GM18868 (cell line): ENCODE measurements around the gene OR2T34.
A peak's percentile ranks its signal among the peaks of the same experiment; 100 is the strongest.
"Not testable (repeated sequence)": the region's sequence is repeated elsewhere in the genome, so short reads cannot be mapped to it uniquely, and the experiment has no call there.

Experiments
- ATAC-seq: cut with Tn5 transposase; IDR thresholded peaks from one replicate; pipeline ENCODE4 v1.9.1; 2021; ENCODE audit warnings: mild to moderate bottlenecking, moderate library complexity; ENCODE audit not compliant: unreplicated experiment

Gene OR2T34

GRCh38 chr1:248574657-248575056, at the start of gene OR2T34:
TSS of gene OR2T34 (minus strand) at chr1:248574757. CDS start at chr1:248574757, 0 bp downstream.
- not testable (repeated sequence) for ATAC-seq

GRCh38 chr1:248622570-248623001, 48.0 kb upstream of the OR2T34 start:
- ATAC-seq, result peak; percentile 91

GRCh38 chr1:248621770-248622169, 47.2 kb upstream of the OR2T34 start:
- ATAC-seq, result no peak

GRCh38 chr1:248618878-248619277, 44.3 kb upstream of the OR2T34 start:
- no peak for ATAC-seq

GRCh38 chr1:248618119-248618518, 43.6 kb upstream of the OR2T34 start:
- no peak for ATAC-seq

GRCh38 chr1:248613742-248614141, 39.2 kb upstream of the OR2T34 start:
- ATAC-seq, result no peak

GRCh38 chr1:248611883-248612414, 37.4 kb upstream of the OR2T34 start:
- no peak for ATAC-seq

- ATAC-seq, result no peak
Measured at GRCh38 chr1:248610301-248610700, 35.7 kb upstream of the OR2T34 start.

GRCh38 chr1:248599396-248599795, 24.8 kb upstream of the OR2T34 start:
- no peak for ATAC-seq

GRCh38 chr1:248597589-248597988, 23.0 kb upstream of the OR2T34 start, which contains the start of gene OR2T10:
TSS of gene OR2T10 (minus strand) at chr1:248597700. CDS start at chr1:248593768, 3,932 bp downstream.
- ATAC-seq, result no peak

- ATAC-seq, result no peak
Measured at GRCh38 chr1:248596615-248597014, 22.1 kb upstream of the OR2T34 start.

- ATAC-seq, result no peak
Measured at GRCh38 chr1:248593226-248593625, 18.7 kb upstream of the OR2T34 start.

- no peak for ATAC-seq
Measured at GRCh38 chr1:248592655-248593054, 18.1 kb upstream of the OR2T34 start.

- no peak for ATAC-seq
Measured at GRCh38 chr1:248590055-248590454, 15.5 kb upstream of the OR2T34 start.

GRCh38 chr1:248589334-248589733, 14.8 kb upstream of the OR2T34 start:
- no peak for ATAC-seq

- ATAC-seq, result no peak
Measured at GRCh38 chr1:248585266-248585665, 10.7 kb upstream of the OR2T34 start.

GRCh38 chr1:248576260-248576980, 1.9 kb upstream of the OR2T34 start:
- no peak for ATAC-seq

GRCh38 chr1:248573856-248574255, 701 bp downstream of the OR2T34 start:
- not testable (repeated sequence) for ATAC-seq

- ATAC-seq, result peak; percentile 66
Measured at GRCh38 chr1:248572049-248572448, 2.5 kb downstream of the OR2T34 start.

- not testable (repeated sequence) for ATAC-seq
Measured at GRCh38 chr1:248570811-248571210, 3.7 kb downstream of the OR2T34 start.

- ATAC-seq, result not testable (repeated sequence)
Measured at GRCh38 chr1:248569049-248569448, 5.5 kb downstream of the OR2T34 start.
